HAP-1 (cell line): ENCODE data around the gene CLRN3.

ENCODE experiments used
- DNase-seq, 2 experiments: peaks; one replicate each; pipeline ENCODE4 v3.0.0-alpha.2; 2016 to 2020; ENCODE audit warnings: low spot score in 2 of 2
- H3K27me3 ChIP-seq: fragments of 250-450 bp; sonication (Bioruptor Pico); 2 replicates; pipeline ENCODE4 v1.5.1; 2020; ENCODE audit warnings: low read depth, mild to moderate bottlenecking, moderate library complexity
- H3K36me3 ChIP-seq: fragments of 250-450 bp; sonication (Bioruptor Pico); replicated peaks from 2 replicates; pipeline ENCODE4 v1.5.1; 2020; ENCODE audit warnings: mild to moderate bottlenecking
- H3K4me1 ChIP-seq: fragments of 250-450 bp; sonication (Bioruptor Pico); 2 replicates; pipeline ENCODE4 v1.5.1; 2020; ENCODE audit warnings: mild to moderate bottlenecking
- H3K4me3 ChIP-seq: fragments of 250-450 bp; sonication (Bioruptor Pico); 2 replicates; pipeline ENCODE4 v1.5.1; 2020; ENCODE audit warnings: mild to moderate bottlenecking, moderate library complexity
- H3K9me3 ChIP-seq: fragments of 250-450 bp; sonication (Bioruptor Pico); 2 replicates; pipeline ENCODE4 v1.5.1; 2020; ENCODE audit warnings: mild to moderate bottlenecking, moderate library complexity
- in situ Hi-C: fragments of 300-500 bp; cut with MboI; formaldehyde crosslinking; loops from 3 replicates; pipeline ENCODE4 v1.14.3; 2020; ENCODE audit warnings: low sequenced_read_pairs, inconsistent platforms, mixed read lengths

Gene CLRN3

GRCh38 chr10:127923646-127924045 is 30.9 kb upstream of the CLRN3 start:
- no peaks in the 10 kb centered on the region for H3K9me3 ChIP-seq
- DNase-seq: no peak
- H3K27me3 ChIP-seq: no peaks in the 10 kb centered on the region
- H3K36me3 ChIP-seq: no peaks in the 10 kb centered on the region
- peaks cover 15% of the 10 kb centered on the region for H3K4me1 ChIP-seq
- in situ Hi-C loops: no loop called here
- no peak overlapping the region for H3K4me3 ChIP-seq

GRCh38 chr10:127922675-127923366 is 30.1 kb upstream of the CLRN3 start:
- H3K9me3 ChIP-seq: no peaks in the 10 kb centered on the region
- no peaks in the 10 kb centered on the region for H3K36me3 ChIP-seq
- H3K4me3 ChIP-seq: no peak overlapping the region
- in situ Hi-C loops: no loop called here
- no peak for DNase-seq
- peaks cover 15% of the 10 kb centered on the region for H3K4me1 ChIP-seq
- H3K27me3 ChIP-seq: no peaks in the 10 kb centered on the region

- DNase-seq: no peak
- Histone ChIP-seq H3K36me3 (no peaks in the 10 kb centered on the region), H3K4me1 (peaks cover 15% of the 10 kb centered on the region), H3K4me3 (no peak overlapping the region), H3K9me3 (no peaks in the 10 kb centered on the region), H3K27me3 (no peaks in the 10 kb centered on the region)
- in situ Hi-C loops: no loop called here
Observed at GRCh38 chr10:127922206-127922605, 29.5 kb upstream of the CLRN3 start.

- H3K4me1 ChIP-seq: peaks cover 14% of the 10 kb centered on the region
- in situ Hi-C loops: no loop called here
- H3K9me3 ChIP-seq: no peaks in the 10 kb centered on the region
- H3K27me3 ChIP-seq: no peaks in the 10 kb centered on the region
- no peak for DNase-seq
- H3K4me3 ChIP-seq: no peak overlapping the region
- H3K36me3 ChIP-seq: no peaks in the 10 kb centered on the region
Observed at GRCh38 chr10:127921753-127922145, 29.0 kb upstream of the CLRN3 start.

GRCh38 chr10:127921075-127921752 is 28.5 kb upstream of the CLRN3 start:
- peaks cover 10% of the 10 kb centered on the region for H3K4me1 ChIP-seq
- no peaks in the 10 kb centered on the region for H3K9me3 ChIP-seq
- in situ Hi-C loops: no loop called here
- H3K4me3 ChIP-seq: no peak overlapping the region
- H3K36me3 ChIP-seq: no peaks in the 10 kb centered on the region
- no peaks in the 10 kb centered on the region for H3K27me3 ChIP-seq
- DNase-seq: no peak

- H3K27me3 ChIP-seq: no peaks in the 10 kb centered on the region
- no peak for DNase-seq
- in situ Hi-C loops: no loop called here
- H3K4me3 ChIP-seq: no peak overlapping the region
- H3K4me1 ChIP-seq: peaks cover 7% of the 10 kb centered on the region
- H3K36me3 ChIP-seq: no peaks in the 10 kb centered on the region
- no peaks in the 10 kb centered on the region for H3K9me3 ChIP-seq
Observed at GRCh38 chr10:127920306-127921074, 27.7 kb upstream of the CLRN3 start.

GRCh38 chr10:127919418-127920271 is 26.9 kb upstream of the CLRN3 start:
- H3K4me1 ChIP-seq: no peaks in the 10 kb centered on the region
- no peaks in the 10 kb centered on the region for H3K9me3 ChIP-seq
- H3K36me3 ChIP-seq: no peaks in the 10 kb centered on the region
- DNase-seq: no peak
- no peaks in the 10 kb centered on the region for H3K27me3 ChIP-seq
- in situ Hi-C loops: no loop called here
- H3K4me3 ChIP-seq: no peak overlapping the region

- no peaks in the 10 kb centered on the region for H3K36me3 ChIP-seq
- no peak for DNase-seq
- H3K4me1 ChIP-seq: no peaks in the 10 kb centered on the region
- no peaks in the 10 kb centered on the region for H3K27me3 ChIP-seq
- no peaks in the 10 kb centered on the region for H3K9me3 ChIP-seq
- in situ Hi-C loops: no loop called here
- no peak overlapping the region for H3K4me3 ChIP-seq
Observed at GRCh38 chr10:127918572-127918971, 25.8 kb upstream of the CLRN3 start.

GRCh38 chr10:127916826-127917225 is 24.1 kb upstream of the CLRN3 start:
- DNase-seq: no peak
- Histone ChIP-seq H3K27me3 (no peaks in the 10 kb centered on the region), H3K4me1 (peaks cover 7% of the 10 kb centered on the region), H3K4me3 (no peak overlapping the region), H3K9me3 (no peaks in the 10 kb centered on the region), H3K36me3 (no peaks in the 10 kb centered on the region)
- in situ Hi-C loops: no loop called here

- Histone ChIP-seq H3K4me3 (no peak overlapping the region), H3K9me3 (no peaks in the 10 kb centered on the region), H3K4me1 (peaks cover 17% of the 10 kb centered on the region), H3K27me3 (no peaks in the 10 kb centered on the region), H3K36me3 (no peaks in the 10 kb centered on the region)
- in situ Hi-C loops: no loop called here
- no peak for DNase-seq
Observed at GRCh38 chr10:127915324-127915723, 22.6 kb upstream of the CLRN3 start.

GRCh38 chr10:127913368-127913759 is 20.6 kb upstream of the CLRN3 start:
- H3K9me3 ChIP-seq: no peaks in the 10 kb centered on the region
- in situ Hi-C loops: loop anchor here (5.0 kb wide), 2 partner anchors 99 to 159 kb away; no protein-coding TSS in a partner anchor
- no peak for DNase-seq
- no peaks in the 10 kb centered on the region for H3K36me3 ChIP-seq
- peaks cover 17% of the 10 kb centered on the region for H3K4me1 ChIP-seq
- no peaks in the 10 kb centered on the region for H3K27me3 ChIP-seq
- H3K4me3 ChIP-seq: no peak overlapping the region

- H3K4me3 ChIP-seq: no peak overlapping the region
- no peaks in the 10 kb centered on the region for H3K9me3 ChIP-seq
- H3K36me3 ChIP-seq: no peaks in the 10 kb centered on the region
- H3K27me3 ChIP-seq: no peaks in the 10 kb centered on the region
- no peak for DNase-seq
- peaks cover 17% of the 10 kb centered on the region for H3K4me1 ChIP-seq
- in situ Hi-C loops: loop anchor here (5.0 kb wide), 2 partner anchors 100 to 160 kb away; no protein-coding TSS in a partner anchor
Observed at GRCh38 chr10:127912607-127913367, 20.0 kb upstream of the CLRN3 start.

GRCh38 chr10:127911867-127912257 is 19.1 kb upstream of the CLRN3 start:
- Histone ChIP-seq H3K4me3 (no peak overlapping the region), H3K27me3 (no peaks in the 10 kb centered on the region), H3K4me1 (peaks cover 17% of the 10 kb centered on the region), H3K36me3 (no peaks in the 10 kb centered on the region), H3K9me3 (no peaks in the 10 kb centered on the region)
- DNase-seq: no peak
- in situ Hi-C loops: loop anchor here (5.0 kb wide), 2 partner anchors 100 to 160 kb away; no protein-coding TSS in a partner anchor
